A673 (cell line): ENCODE results near the gene MROH9.

ENCODE experiments used
- CTCF ChIP-seq: fragments of 300-800, 200-600 bp; sonication (generic); conservative IDR thresholded peaks from 2 replicates; pipeline ENCODE4 v1.5.1; 2017; ENCODE audit warnings: low read depth, mild to moderate bottlenecking, antibody characterized with exemption, low read length, moderate library complexity, mixed read lengths
- EZH2 ChIP-seq: fragments of 200-600 bp; sonication (generic); IDR thresholded peaks from 2 replicates; pipeline ENCODE4 v1.6.1; 2017; ENCODE audit warnings: borderline replicate concordance, low read depth, mild to moderate bottlenecking, mixed read lengths, antibody characterized with exemption, low read length; ENCODE audit not compliant: poor library complexity, severe bottlenecking

DNA sequence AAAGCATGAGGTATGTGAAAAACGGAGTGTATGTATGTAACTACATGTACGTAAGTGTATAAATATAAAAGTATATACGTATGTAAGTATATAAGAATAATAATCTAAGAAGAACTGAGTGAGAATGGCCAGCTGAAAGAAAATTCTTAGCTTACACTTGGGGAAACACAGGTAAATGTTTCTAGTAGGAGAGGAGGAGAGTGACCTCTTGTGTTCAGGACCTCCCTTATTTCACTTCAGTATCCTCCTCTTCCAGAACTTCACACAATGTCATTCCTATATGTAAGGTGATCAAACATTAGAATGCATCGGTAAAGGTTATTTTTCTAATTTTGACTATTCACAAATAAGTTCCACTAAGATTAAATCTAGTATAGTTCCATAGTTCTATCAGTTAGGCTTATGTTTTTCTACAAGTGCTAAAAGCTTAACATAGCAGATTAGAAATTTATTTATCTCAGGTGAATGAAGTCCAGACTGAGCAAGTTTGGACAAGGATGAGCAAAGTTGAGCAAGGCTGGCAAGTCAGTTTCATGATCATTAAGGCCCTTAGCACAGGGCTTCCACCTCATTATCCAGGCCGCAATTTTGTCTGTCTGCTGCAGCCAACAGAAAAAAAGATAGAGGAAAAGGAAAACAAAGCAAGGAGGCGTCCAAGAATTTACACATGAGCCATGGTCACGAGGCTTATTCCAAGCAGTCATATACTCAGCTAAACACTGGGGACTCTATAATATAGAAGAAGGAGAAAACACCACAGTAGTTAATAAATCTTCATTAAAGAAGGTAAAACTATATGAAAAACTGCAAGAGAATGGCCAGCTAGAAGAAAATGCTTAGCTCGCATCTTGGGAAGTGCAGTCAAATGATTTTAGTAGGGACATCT lies 7.1 kb upstream of the MROH9 start:
- TF ChIP-seq CTCF (peak; percentile 29; the same call in 1 of the 2 replicates), EZH2 (no peak)
